ENCODE results near the gene BCL11A. TPM values are rescaled to one million over a fixed set of nuclear protein-coding genes. Genes with fewer than 3 reads are reported as not detected.

Gene BCL11A
- total RNA-seq, 3 donors from 2014 or later: 0.64 to 13.5 (median 6.2) TPM

DNA sequence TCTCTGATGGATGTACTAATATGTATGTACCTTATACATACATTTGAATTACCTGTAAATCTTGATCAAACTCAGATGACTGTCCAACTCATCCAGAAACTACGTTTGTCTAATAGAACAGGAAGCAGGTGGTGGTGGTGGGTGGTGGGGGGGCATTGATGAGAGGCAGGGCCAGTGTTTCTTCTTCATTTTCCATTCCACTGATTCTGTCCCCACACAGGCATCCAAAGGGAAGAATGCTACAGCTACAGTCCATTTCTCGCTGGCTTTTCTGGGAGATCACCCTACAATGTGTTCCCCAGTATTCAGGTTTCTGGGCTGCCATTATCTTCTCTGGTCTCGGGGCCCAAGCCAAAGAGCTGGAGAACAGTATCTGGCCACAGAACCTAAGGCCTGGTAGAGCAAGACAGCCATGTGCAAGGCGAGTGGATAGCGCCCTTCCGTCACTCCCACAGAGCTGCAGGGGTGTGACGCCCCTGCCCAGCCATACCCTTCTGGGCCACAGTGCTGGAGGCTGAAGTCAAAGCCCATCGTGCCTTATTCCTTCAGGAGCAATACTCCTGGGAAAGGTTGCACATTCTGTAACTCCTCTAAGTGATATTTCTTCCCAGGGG is 54.5 kb downstream of the BCL11A start:
- H3K9me3 ChIP-seq: no peaks in the 10 kb centered on the region
- intact Hi-C loops (cut with DNase I; ENCODE audit: low total_unique reads): loop anchor here (10.0 kb wide), 1 partner anchor 164 kb away; no protein-coding TSS in a partner anchor
- H3K4me1 ChIP-seq: no peaks in the 10 kb centered on the region
- no peak overlapping the region for H3K4me3 ChIP-seq
- no peak overlapping the region for H3K27ac ChIP-seq
- DNase-seq (ENCODE audit: low spot score in 2 of 2): no peak
- TF ChIP-seq, protein P1, sequence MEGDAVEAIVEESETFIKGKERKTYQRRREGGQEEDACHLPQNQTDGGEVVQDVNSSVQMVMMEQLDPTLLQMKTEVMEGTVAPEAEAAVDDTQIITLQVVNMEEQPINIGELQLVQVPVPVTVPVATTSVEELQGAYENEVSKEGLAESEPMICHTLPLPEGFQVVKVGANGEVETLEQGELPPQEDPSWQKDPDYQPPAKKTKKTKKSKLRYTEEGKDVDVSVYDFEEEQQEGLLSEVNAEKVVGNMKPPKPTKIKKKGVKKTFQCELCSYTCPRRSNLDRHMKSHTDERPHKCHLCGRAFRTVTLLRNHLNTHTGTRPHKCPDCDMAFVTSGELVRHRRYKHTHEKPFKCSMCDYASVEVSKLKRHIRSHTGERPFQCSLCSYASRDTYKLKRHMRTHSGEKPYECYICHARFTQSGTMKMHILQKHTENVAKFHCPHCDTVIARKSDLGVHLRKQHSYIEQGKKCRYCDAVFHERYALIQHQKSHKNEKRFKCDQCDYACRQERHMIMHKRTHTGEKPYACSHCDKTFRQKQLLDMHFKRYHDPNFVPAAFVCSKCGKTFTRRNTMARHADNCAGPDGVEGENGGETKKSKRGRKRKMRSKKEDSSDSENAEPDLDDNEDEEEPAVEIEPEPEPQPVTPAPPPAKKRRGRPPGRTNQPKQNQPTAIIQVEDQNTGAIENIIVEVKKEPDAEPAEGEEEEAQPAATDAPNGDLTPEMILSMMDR (IDR thresholded peaks at IDR 0.05): no peak
- no peaks in the 10 kb centered on the region for H3K27me3 ChIP-seq
- no peaks in the 10 kb centered on the region for H3K36me3 ChIP-seq

DNA sequence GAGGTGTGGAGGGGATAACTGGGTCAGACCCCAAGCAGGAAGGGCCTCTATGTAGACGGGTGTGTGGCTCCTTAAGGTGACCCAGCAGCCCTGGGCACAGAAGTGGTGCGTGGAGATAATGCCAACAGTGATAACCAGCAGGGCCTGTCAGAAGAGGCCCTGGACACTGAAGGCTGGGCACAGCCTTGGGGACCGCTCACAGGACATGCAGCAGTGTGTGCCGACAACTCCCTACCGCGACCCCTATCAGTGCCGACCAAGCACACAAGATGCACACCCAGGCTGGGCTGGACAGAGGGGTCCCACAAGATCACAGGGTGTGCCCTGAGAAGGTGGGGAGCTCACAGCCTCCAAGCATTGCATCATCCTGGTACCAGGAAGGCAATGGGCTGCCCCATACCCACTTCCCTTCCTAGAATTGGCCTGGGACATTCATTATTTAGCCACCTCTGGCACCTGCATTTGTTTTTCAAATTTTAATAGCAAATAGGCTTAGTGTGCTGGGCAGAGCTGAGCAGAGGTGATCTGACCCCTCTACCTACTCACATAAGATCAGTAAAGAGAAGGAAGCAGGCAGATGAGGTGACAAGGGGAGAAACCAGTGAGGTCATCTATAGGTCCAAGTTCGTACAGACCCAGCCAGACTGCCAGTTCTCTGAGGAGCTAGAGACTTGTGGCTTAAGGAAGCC is 55.2 kb downstream of the BCL11A start:
- H3K27me3 ChIP-seq: no peaks in the 10 kb centered on the region
- intact Hi-C loops (cut with DNase I; ENCODE audit: low total_unique reads): loop anchor here (10.0 kb wide), 1 partner anchor 163 kb away; no protein-coding TSS in a partner anchor
- no peak overlapping the region for H3K4me3 ChIP-seq
- no peak for TF ChIP-seq POLR2AphosphoS5 (IDR thresholded peaks at IDR 0.05)
- no peak for TF ChIP-seq POLR2A (IDR thresholded peaks at IDR 0.05)
- no peaks in the 10 kb centered on the region for H3K36me3 ChIP-seq
- no peak overlapping the region for H3K27ac ChIP-seq
- H3K4me1 ChIP-seq: no peaks in the 10 kb centered on the region
- H3K9me3 ChIP-seq: no peaks in the 10 kb centered on the region
- DNase-seq (ENCODE audit: low spot score in 2 of 2): no peak

DNA sequence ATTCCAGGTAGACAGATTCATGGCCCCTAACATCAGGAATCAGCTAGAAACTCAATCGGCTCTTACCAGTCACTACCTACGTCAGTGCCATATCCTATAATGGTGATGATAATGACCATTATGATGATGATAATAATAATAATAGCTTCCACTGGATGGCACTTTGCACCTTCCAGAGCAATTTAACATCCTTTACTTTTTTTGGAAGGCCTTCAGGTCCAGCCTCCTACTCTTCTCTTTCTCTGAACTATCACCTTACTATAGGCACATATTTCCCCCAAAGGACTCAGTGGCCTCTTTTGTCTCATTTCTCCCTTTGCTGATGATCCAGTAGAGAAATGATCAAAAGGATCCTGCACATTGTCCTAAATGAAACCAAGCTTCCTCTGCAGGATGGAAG is 56.0 kb downstream of the BCL11A start:
- H3K36me3 ChIP-seq: no peaks in the 10 kb centered on the region
- H3K27me3 ChIP-seq: no peaks in the 10 kb centered on the region
- no peaks in the 10 kb centered on the region for H3K9me3 ChIP-seq
- no peak for DNase-seq (ENCODE audit: low spot score in 2 of 2)
- no peak overlapping the region for H3K4me3 ChIP-seq
- intact Hi-C loops (cut with DNase I; ENCODE audit: low total_unique reads): loop anchor here (10.0 kb wide), 1 partner anchor 163 kb away; no protein-coding TSS in a partner anchor
- H3K27ac ChIP-seq: no peak overlapping the region
- TF ChIP-seq, protein P1 (IDR thresholded peaks at IDR 0.05): no peak
- no peak for TF ChIP-seq POLR2A (IDR thresholded peaks at IDR 0.05)
- no peak for TF ChIP-seq POLR2AphosphoS5 (IDR thresholded peaks at IDR 0.05)
- H3K4me1 ChIP-seq: no peaks in the 10 kb centered on the region

DNA sequence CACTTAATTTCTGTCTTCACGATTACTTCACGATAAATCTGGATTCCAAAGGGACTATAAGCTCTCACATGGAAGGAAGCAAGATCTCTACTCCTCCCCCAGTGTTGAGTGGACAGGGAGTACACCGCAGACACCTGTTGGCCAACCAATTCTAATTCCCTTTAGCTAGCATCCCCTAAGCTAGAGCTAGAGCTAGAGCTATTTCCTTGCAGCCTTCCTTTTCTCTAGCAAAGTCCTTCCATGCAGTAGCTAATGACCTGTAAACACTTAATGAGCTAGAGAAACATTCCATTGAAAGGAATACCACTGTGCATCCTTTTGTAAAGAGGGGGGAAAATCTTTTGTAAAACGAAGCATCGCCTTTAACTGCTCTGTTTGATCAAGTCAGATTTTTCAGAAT is 56.5 kb downstream of the BCL11A start:
- Histone ChIP-seq H3K9me3 (no peaks in the 10 kb centered on the region), H3K27me3 (no peaks in the 10 kb centered on the region), H3K4me3 (no peak overlapping the region), H3K4me1 (no peaks in the 10 kb centered on the region), H3K27ac (no peak overlapping the region), H3K36me3 (no peaks in the 10 kb centered on the region)
- intact Hi-C loops (cut with DNase I; ENCODE audit: low total_unique reads): loop anchor here (10.0 kb wide), 1 partner anchor 162 kb away; no protein-coding TSS in a partner anchor
- no peak for TF ChIP-seq POLR2A (IDR thresholded peaks at IDR 0.05)
- TF ChIP-seq POLR2AphosphoS5 (IDR thresholded peaks at IDR 0.05): no peak
- TF ChIP-seq, protein P1 (IDR thresholded peaks at IDR 0.05): no peak
- no peak for DNase-seq (ENCODE audit: low spot score in 2 of 2)

DNA sequence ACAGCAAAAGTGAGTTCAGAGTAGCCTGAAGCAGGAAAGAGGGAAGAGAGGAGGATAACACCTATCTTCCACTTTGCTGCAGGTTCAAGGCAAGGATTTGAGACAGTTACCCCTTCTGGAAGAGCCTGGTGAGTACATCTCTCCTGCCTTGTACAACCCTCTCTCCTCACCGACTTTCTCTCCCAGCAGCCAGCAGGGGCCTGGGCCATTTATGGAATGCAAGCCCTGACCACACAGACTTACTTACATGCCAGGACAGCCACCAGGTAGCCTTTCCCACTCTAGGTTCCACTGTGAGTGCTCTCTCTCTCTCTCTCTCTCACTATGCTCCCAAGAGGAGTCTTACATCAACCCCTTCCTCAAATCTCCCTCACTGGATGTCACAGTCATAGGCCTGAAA is 57.0 kb downstream of the BCL11A start:
- intact Hi-C loops (cut with DNase I; ENCODE audit: low total_unique reads): loop anchor here (10.0 kb wide), 1 partner anchor 162 kb away; no protein-coding TSS in a partner anchor
- no peak overlapping the region for H3K4me3 ChIP-seq
- H3K9me3 ChIP-seq: no peaks in the 10 kb centered on the region
- DNase-seq (ENCODE audit: low spot score in 2 of 2): no peak
- no peaks in the 10 kb centered on the region for H3K27me3 ChIP-seq
- TF ChIP-seq POLR2AphosphoS5 (IDR thresholded peaks at IDR 0.05) (no peak), POLR2A (IDR thresholded peaks at IDR 0.05) (no peak)
- TF ChIP-seq, protein P1 (IDR thresholded peaks at IDR 0.05): no peak
- H3K4me1 ChIP-seq: no peaks in the 10 kb centered on the region
- no peaks in the 10 kb centered on the region for H3K36me3 ChIP-seq
- H3K27ac ChIP-seq: no peak overlapping the region
